HUES48 (cell line): ENCODE data around the gene PCBP3.
"Not testable (repeated sequence)": the region's sequence is repeated elsewhere in the genome, so short reads cannot be mapped to it uniquely, and the experiment has no call there.

Source experiments
- H3K27ac ChIP-seq: one replicate; pipeline ENCODE4 v1.7.0; 2013; ENCODE audit warnings: low read depth, low read length, inconsistent platforms
- H3K27me3 ChIP-seq: 2 replicates; pipeline ENCODE4 v1.6.1; 2013; ENCODE audit warnings: mild to moderate bottlenecking, low read length; ENCODE audit not compliant: control insufficient read depth, insufficient read depth
- H3K36me3 ChIP-seq: 2 replicates; pipeline ENCODE4 v1.6.1; 2013; ENCODE audit warnings: low read length; ENCODE audit not compliant: control insufficient read depth, insufficient read depth
- H3K4me1 ChIP-seq: 2 replicates; pipeline ENCODE4 v1.6.1; 2013; ENCODE audit warnings: mild to moderate bottlenecking, low read length; ENCODE audit not compliant: control insufficient read depth, insufficient read depth
- H3K4me3 ChIP-seq: 2 replicates; pipeline ENCODE4 v1.5.1; 2013; ENCODE audit warnings: mild to moderate bottlenecking, low read depth, low read length
- H3K9ac ChIP-seq: 2 replicates; pipeline ENCODE4 v1.6.1; 2013; ENCODE audit warnings: mild to moderate bottlenecking, low read depth, low read length, moderate library complexity
- H3K9me3 ChIP-seq: 2 replicates; pipeline ENCODE4 v1.6.1; 2013; ENCODE audit warnings: low read length; ENCODE audit not compliant: control insufficient read depth, insufficient read depth

Gene PCBP3

GRCh38 chr21:45885930-45886601 lies 242.5 kb downstream of the PCBP3 start:
- not testable (repeated sequence) for H3K9me3 ChIP-seq, H3K9ac ChIP-seq, H3K4me1 ChIP-seq, H3K36me3 ChIP-seq, H3K4me3 ChIP-seq, H3K27me3 ChIP-seq, H3K27ac ChIP-seq

- H3K9ac ChIP-seq = no peak overlapping the region
Measured at GRCh38 chr21:45886610-45887026, 243.1 kb downstream of the PCBP3 start.

GRCh38 chr21:45887120-45887611 lies 243.6 kb downstream of the PCBP3 start:
- H3K27ac ChIP-seq = no peak overlapping the region
- no peaks in the 10 kb centered on the region for H3K27me3 ChIP-seq
- H3K9ac ChIP-seq = no peak overlapping the region
- H3K4me3 ChIP-seq = no peak overlapping the region
- H3K36me3 ChIP-seq = no peaks in the 10 kb centered on the region
- no peaks in the 10 kb centered on the region for H3K4me1 ChIP-seq
- no peaks in the 10 kb centered on the region for H3K9me3 ChIP-seq

More at GRCh38 chr21:45886610-45887026, 243.1 kb downstream of the PCBP3 start:
- Histone ChIP-seq H3K4me1 (no peaks in the 10 kb centered on the region), H3K27ac (no peak overlapping the region), H3K27me3 (no peaks in the 10 kb centered on the region), H3K4me3 (no peak overlapping the region), H3K36me3 (no peaks in the 10 kb centered on the region), H3K9me3 (no peaks in the 10 kb centered on the region)

GRCh38 chr21:45887788-45888187 lies 244.3 kb downstream of the PCBP3 start:
- Histone ChIP-seq H3K9me3 (no peaks in the 10 kb centered on the region), H3K4me1 (no peaks in the 10 kb centered on the region), H3K27ac (no peak overlapping the region), H3K4me3 (no peak overlapping the region), H3K27me3 (no peaks in the 10 kb centered on the region), H3K36me3 (no peaks in the 10 kb centered on the region), H3K9ac (no peak overlapping the region)

GRCh38 chr21:45888386-45889009 lies 245.0 kb downstream of the PCBP3 start:
- H3K9ac ChIP-seq = no peak overlapping the region

GRCh38 chr21:45889256-45889655 lies 245.7 kb downstream of the PCBP3 start:
- H3K27me3 ChIP-seq = no peaks in the 10 kb centered on the region
- no peak overlapping the region for H3K27ac ChIP-seq

More at GRCh38 chr21:45888386-45889009, 245.0 kb downstream of the PCBP3 start:
- Histone ChIP-seq H3K9me3 (no peaks in the 10 kb centered on the region), H3K27ac (no peak overlapping the region), H3K4me1 (no peaks in the 10 kb centered on the region), H3K4me3 (no peak overlapping the region), H3K36me3 (no peaks in the 10 kb centered on the region), H3K27me3 (no peaks in the 10 kb centered on the region)

GRCh38 chr21:45889961-45890360 lies 246.4 kb downstream of the PCBP3 start:
- Histone ChIP-seq H3K4me1 (no peaks in the 10 kb centered on the region), H3K9ac (no peak overlapping the region), H3K27ac (no peak overlapping the region), H3K4me3 (no peak overlapping the region), H3K9me3 (no peaks in the 10 kb centered on the region), H3K27me3 (no peaks in the 10 kb centered on the region), H3K36me3 (no peaks in the 10 kb centered on the region)

More at GRCh38 chr21:45889256-45889655, 245.7 kb downstream of the PCBP3 start:
- H3K36me3 ChIP-seq = no peaks in the 10 kb centered on the region
- H3K4me1 ChIP-seq = no peaks in the 10 kb centered on the region
- no peak overlapping the region for H3K4me3 ChIP-seq
- no peak overlapping the region for H3K9ac ChIP-seq
- H3K9me3 ChIP-seq = no peaks in the 10 kb centered on the region

GRCh38 chr21:45891388-45892155 lies 248.0 kb downstream of the PCBP3 start:
- Histone ChIP-seq H3K9me3 (no peaks in the 10 kb centered on the region), H3K27me3 (no peaks in the 10 kb centered on the region), H3K27ac (no peak overlapping the region), H3K4me3 (peak overlapping the region; percentile 45), H3K36me3 (no peaks in the 10 kb centered on the region), H3K4me1 (no peaks in the 10 kb centered on the region), H3K9ac (no peak overlapping the region)

GRCh38 chr21:45892156-45892915 lies 248.8 kb downstream of the PCBP3 start:
- H3K9ac ChIP-seq = no peak overlapping the region
- no peaks in the 10 kb centered on the region for H3K9me3 ChIP-seq
- H3K36me3 ChIP-seq = no peaks in the 10 kb centered on the region
- no peak overlapping the region for H3K27ac ChIP-seq
- no peaks in the 10 kb centered on the region for H3K4me1 ChIP-seq
- H3K4me3 ChIP-seq = peak overlapping the region; percentile 45
- H3K27me3 ChIP-seq = no peaks in the 10 kb centered on the region

- Histone ChIP-seq H3K27me3 (no peaks in the 10 kb centered on the region), H3K4me1 (no peaks in the 10 kb centered on the region), H3K27ac (no peak overlapping the region)
Measured at GRCh38 chr21:45892916-45893739, 249.6 kb downstream of the PCBP3 start.

More at GRCh38 chr21:45892916-45893739, 249.6 kb downstream of the PCBP3 start:
- Histone ChIP-seq H3K36me3 (no peaks in the 10 kb centered on the region), H3K9me3 (no peaks in the 10 kb centered on the region), H3K4me3 (no peak overlapping the region), H3K9ac (no peak overlapping the region)
